GM20000 (cell line): ENCODE measurements around the gene SLC26A8.
"Not testable (repeated sequence)": the region's sequence is repeated elsewhere in the genome, so short reads cannot be mapped to it uniquely, and the experiment has no call there.

Source experiments
- DNase-seq: peaks from one replicate; pipeline ENCODE4 v3.0.0; 2012; ENCODE audit warnings: low spot score
- TF ChIP-seq, protein P1 (sequence below): IDR thresholded peaks from 2 replicates; pipeline ENCODE4 v1.5.1; 2012; ENCODE audit warnings: mild to moderate bottlenecking, control low read depth; ENCODE audit errors: extremely low read depth, missing control alignments

The SLC26A8 gene

GRCh38 chr6:36015666-36016065, 8.8 kb downstream of the SLC26A8 start:
- TF ChIP-seq, protein P1, sequence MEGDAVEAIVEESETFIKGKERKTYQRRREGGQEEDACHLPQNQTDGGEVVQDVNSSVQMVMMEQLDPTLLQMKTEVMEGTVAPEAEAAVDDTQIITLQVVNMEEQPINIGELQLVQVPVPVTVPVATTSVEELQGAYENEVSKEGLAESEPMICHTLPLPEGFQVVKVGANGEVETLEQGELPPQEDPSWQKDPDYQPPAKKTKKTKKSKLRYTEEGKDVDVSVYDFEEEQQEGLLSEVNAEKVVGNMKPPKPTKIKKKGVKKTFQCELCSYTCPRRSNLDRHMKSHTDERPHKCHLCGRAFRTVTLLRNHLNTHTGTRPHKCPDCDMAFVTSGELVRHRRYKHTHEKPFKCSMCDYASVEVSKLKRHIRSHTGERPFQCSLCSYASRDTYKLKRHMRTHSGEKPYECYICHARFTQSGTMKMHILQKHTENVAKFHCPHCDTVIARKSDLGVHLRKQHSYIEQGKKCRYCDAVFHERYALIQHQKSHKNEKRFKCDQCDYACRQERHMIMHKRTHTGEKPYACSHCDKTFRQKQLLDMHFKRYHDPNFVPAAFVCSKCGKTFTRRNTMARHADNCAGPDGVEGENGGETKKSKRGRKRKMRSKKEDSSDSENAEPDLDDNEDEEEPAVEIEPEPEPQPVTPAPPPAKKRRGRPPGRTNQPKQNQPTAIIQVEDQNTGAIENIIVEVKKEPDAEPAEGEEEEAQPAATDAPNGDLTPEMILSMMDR, result no peak
- no peak for DNase-seq

DNA sequence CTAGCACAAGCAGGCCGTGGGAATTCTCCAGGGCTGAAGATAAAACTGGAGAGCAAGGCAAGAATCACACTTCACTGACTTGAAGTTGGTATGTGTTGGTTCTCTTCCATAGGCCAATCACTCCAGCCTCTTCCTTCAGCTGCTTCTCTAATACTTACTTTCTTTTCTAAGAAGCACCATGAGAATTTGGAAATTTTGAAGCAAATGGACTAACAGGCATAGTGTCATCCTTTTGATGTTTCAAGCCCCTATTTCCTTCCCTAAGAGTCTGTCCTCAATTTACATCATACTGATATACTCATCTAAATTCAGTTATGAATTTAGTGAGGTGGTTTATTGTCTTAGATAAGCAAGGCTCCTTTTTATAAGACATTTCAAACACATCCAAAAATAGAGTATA, 24.0 kb downstream of the SLC26A8 start:
- TF ChIP-seq, protein P1, result no peak
- DNase-seq, result no peak

DNA sequence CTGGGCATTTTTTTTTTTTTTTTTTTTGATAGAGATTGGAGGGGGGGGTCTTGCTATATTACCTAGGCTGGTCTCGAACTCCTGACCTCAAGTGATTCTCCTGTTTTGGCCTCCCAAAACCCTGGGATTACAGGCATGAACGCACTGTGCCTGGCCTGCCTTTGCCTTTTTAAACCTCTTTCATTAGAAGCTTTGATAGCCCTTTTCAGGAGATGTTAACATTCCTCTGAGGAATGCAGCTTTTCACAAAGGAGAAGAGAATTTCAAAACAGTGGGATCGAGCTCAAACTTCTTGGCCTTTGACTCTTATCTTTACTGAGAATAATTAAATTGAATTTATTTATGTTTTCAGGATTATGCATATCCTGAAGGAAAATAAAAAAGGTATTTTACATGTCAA, 31.3 kb downstream of the SLC26A8 start:
- DNase-seq, result no peak

GRCh38 chr6:35988047-35988446, 36.4 kb downstream of the SLC26A8 start:
- DNase-seq, result not testable (repeated sequence)

More for the DNA sequence above, 31.3 kb downstream of the SLC26A8 start:
- TF ChIP-seq, protein P1, result no peak

GRCh38 chr6:35984701-35985100, 39.7 kb downstream of the SLC26A8 start:
- TF ChIP-seq, protein P1, result no peak
- no peak for DNase-seq

DNA sequence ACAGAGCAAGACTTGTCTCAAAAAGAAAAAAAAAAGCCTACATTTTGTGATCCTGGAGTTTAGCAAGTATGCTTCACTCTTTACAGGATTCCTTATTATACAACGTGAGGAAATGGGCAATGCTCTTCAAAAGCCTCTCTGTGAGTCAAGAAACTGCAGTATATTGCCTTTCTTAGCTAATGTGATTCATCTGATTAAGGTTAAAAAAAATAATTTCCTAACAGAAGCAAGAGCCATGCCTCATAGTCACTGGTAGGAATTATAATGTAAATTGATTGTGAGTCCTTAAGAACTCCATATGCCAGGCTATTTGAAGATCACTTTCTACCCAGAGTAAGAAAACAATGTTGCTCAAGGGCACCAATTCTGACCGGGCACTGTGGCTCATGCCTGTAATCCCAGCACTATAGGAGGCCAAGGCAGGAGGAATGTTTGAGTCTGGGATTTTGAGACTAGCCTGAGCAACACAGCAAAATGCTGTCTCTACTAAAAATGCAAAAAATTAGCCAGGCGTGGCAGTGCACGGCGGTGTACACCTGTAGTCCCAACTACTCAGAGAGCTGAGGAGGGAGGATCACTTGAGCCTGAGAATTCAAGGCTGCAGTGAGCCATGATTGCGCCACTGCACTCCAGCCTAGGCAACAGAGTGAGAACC, 43.3 kb downstream of the SLC26A8 start:
- TF ChIP-seq, protein P1, result no peak
- no peak for DNase-seq

- not testable (repeated sequence) for DNase-seq
These were observed 44.3 kb downstream of the SLC26A8 start for GRCh38 chr6:35980126-35980525.

DNA sequence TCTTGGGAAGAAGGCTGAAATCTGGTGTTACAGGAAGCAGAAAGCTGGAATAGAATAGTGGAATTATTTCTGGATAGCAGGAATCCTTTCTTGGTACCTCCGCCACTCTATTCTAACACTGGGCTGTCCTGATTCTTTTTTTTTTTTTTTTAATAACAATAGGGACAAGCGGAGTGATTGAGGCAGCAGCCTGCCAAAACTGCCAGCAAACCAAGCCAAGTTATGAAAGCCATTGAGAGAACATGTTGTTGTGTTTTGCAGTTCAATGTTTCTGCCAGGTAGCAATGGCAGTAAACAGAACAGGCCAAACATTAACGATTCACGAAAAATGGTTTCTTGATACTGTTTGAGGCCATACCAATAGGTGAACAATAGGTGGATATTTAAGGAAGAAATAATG, 47.1 kb downstream of the SLC26A8 start:
- DNase-seq, result no peak

More for the DNA sequence above, 47.1 kb downstream of the SLC26A8 start:
- TF ChIP-seq, protein P1, result no peak
